ENCODE measurements around the gene NCEH1. TPM values are rescaled to one million over a fixed set of nuclear protein-coding genes. Genes with fewer than 3 reads are reported as not detected.

Gene NCEH1
- total and polyA plus RNA-seq, 2 of the 13 experiments (the other 11 are each of a cell fraction or from before 2014, with no cell fraction given), result 12.9 to 21.4 TPM

DNA sequence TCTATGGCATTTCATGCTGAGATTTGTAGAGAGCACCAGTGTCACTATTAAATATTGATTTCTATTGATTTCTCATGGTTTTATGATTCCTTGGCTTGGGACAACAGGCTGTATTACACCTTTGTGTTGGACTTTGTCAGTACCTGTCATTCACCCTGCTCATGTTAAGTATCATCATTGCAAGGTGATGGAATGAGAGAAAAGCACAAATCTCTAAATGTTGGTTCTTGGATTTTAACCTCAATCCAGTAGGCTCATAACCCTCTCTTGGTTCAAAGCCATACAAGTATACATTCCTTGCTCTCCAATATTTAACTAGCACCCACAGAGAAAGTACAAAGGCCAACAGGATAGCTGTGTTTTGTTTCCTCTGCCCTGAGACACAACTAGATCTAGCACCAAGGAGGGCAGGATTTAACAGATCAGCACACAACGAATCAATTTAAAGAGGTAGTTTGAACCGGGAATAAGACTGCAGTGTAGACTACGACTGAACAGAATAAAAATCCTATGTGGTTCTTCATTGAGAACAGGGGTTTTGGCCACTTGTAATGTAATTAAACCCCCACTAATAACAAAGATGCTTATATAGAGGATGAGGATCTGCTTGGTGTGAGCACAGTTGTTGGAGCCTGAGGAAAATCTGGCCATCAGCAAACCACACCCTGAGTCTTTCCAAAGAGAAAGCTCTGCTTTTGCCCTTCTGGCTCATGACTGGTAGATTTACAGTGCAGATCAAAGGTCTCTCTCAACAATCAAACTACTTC, 109.6 kb downstream of the NCEH1 start (continued):
- TF ChIP-seq ZNF431 (CRISPR knock-in tag; IDR thresholded peaks at IDR 0.05; ENCODE audit: borderline replicate concordance, low read depth) (no peak), NFKBIZ (CRISPR knock-in tag; IDR thresholded peaks at IDR 0.05) (no peak), MIER3 (CRISPR knock-in tag; IDR thresholded peaks at IDR 0.05; ENCODE audit: borderline replicate concordance) (no peak), REL (CRISPR knock-in tag; conservative IDR thresholded peaks at IDR 0.05) (no peak), SNAI1 (CRISPR knock-in tag; IDR thresholded peaks at IDR 0.05; ENCODE audit: borderline replicate concordance) (no peak), ZMAT5 (CRISPR knock-in tag; IDR thresholded peaks at IDR 0.05; ENCODE audit: borderline replicate concordance, low read depth) (no peak), ZNF230 (CRISPR knock-in tag; IDR thresholded peaks at IDR 0.05) (no peak), ZMYM4 (CRISPR knock-in tag; IDR thresholded peaks at IDR 0.05) (peak; percentile 57; the same call in 1 of the 2 replicates), RBAK (CRISPR knock-in tag; IDR thresholded peaks at IDR 0.05) (no peak), JUND (CRISPR knock-in tag; IDR thresholded peaks at IDR 0.05) (no peak), RXRB (CRISPR knock-in tag; IDR thresholded peaks at IDR 0.05; ENCODE audit: borderline replicate concordance) (peak; percentile 68), ZNF44 (CRISPR knock-in tag; IDR thresholded peaks at IDR 0.05) (no peak), ZNF879 (CRISPR knock-in tag; IDR thresholded peaks at IDR 0.05) (no peak), ZNF33B (CRISPR knock-in tag; IDR thresholded peaks at IDR 0.05) (no peak), ZFP62 (CRISPR knock-in tag; IDR thresholded peaks at IDR 0.05) (no peak), TARDBP (CRISPR knock-in tag; IDR thresholded peaks at IDR 0.05) (peak; percentile 71; the same call in 1 of the 2 replicates), ZNF574 (CRISPR knock-in tag; IDR thresholded peaks at IDR 0.05) (no peak), ZNF256 (CRISPR knock-in tag; conservative IDR thresholded peaks at IDR 0.05) (no peak), TBL1XR1 (IDR thresholded peaks at IDR 0.05; ENCODE audit: borderline replicate concordance, low read length, partially characterized antibody) (no peak), FLYWCH1 (CRISPR knock-in tag; IDR thresholded peaks at IDR 0.05) (no peak), IRF2 (CRISPR knock-in tag; IDR thresholded peaks at IDR 0.05) (peak; percentile 33; the same call in 1 of the 2 replicates), FOXK1 (CRISPR knock-in tag; IDR thresholded peaks at IDR 0.05; ENCODE audit: borderline replicate concordance, low read depth) (0 out of 2 replicates have a peak, but pooled peaks have one; percentile 18)
- TF ChIP-seq, protein P1, sequence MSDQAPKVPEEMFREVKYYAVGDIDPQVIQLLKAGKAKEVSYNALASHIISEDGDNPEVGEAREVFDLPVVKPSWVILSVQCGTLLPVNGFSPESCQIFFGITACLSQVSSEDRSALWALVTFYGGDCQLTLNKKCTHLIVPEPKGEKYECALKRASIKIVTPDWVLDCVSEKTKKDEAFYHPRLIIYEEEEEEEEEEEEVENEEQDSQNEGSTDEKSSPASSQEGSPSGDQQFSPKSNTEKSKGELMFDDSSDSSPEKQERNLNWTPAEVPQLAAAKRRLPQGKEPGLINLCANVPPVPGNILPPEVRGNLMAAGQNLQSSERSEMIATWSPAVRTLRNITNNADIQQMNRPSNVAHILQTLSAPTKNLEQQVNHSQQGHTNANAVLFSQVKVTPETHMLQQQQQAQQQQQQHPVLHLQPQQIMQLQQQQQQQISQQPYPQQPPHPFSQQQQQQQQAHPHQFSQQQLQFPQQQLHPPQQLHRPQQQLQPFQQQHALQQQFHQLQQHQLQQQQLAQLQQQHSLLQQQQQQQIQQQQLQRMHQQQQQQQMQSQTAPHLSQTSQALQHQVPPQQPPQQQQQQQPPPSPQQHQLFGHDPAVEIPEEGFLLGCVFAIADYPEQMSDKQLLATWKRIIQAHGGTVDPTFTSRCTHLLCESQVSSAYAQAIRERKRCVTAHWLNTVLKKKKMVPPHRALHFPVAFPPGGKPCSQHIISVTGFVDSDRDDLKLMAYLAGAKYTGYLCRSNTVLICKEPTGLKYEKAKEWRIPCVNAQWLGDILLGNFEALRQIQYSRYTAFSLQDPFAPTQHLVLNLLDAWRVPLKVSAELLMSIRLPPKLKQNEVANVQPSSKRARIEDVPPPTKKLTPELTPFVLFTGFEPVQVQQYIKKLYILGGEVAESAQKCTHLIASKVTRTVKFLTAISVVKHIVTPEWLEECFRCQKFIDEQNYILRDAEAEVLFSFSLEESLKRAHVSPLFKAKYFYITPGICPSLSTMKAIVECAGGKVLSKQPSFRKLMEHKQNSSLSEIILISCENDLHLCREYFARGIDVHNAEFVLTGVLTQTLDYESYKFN (CRISPR knock-in tag; conservative IDR thresholded peaks at IDR 0.05), result peak; percentile 96
- TF ChIP-seq, protein P2, sequence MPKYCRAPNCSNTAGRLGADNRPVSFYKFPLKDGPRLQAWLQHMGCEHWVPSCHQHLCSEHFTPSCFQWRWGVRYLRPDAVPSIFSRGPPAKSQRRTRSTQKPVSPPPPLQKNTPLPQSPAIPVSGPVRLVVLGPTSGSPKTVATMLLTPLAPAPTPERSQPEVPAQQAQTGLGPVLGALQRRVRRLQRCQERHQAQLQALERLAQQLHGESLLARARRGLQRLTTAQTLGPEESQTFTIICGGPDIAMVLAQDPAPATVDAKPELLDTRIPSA (CRISPR knock-in tag; IDR thresholded peaks at IDR 0.05; ENCODE audit: borderline replicate concordance), result no peak
